SK-N-SH (cell line): ENCODE measurements around the gene OGFR. TPM values are rescaled to one million over a fixed set of nuclear protein-coding genes. Genes with fewer than 3 reads are reported as not detected.

Experiments
- CTCF ChIA-PET: fragments of 300-600, 350-600 bp; formaldehyde crosslinking; extraction: SDS; loops from one replicate; lab custom pipeline; 2021; lab: Yijun Ruan, JAX
- POLR2A ChIA-PET: fragments of 350-600 bp; sonication (Branson Sonifier 250); formaldehyde crosslinking; extraction: SDS; loops from one replicate; lab custom pipeline; 2020; ENCODE audit warnings: antibody characterized with exemption, inconsistent platforms; lab: Yijun Ruan, JAX
- DNase-seq: peaks from one replicate; pipeline ENCODE4 v3.0.0; 2012
- H2AFZ ChIP-seq: fragments of 200-600 bp; sonication (generic); 2 replicates; pipeline ENCODE4 v1.8.1; 2016; ENCODE audit warnings: antibody characterized with exemption, mild to moderate bottlenecking, low read depth
- H3F3A ChIP-seq: fragments of 200-600 bp; sonication (generic); replicated peaks from 2 replicates; pipeline ENCODE3; 2016; ENCODE audit warnings: antibody characterized with exemption, mild to moderate bottlenecking; ENCODE audit not compliant: insufficient read depth
- H3K27ac ChIP-seq, 2 experiments: fragments of 200-500 bp in 1 of 2; fragments of 200-600 bp in 1 of 2; sonication (Bioruptor generic) in 1 of 2; sonication (generic), shearing (Covaris generic) in 1 of 2; 2 replicates each; pipeline versions ENCODE4 v1.5.1 to v1.6.1; 2014 to 2016; ENCODE audit warnings: low read depth in 2 of 2, inconsistent platforms in 1 of 2, low read length in 1 of 2, mild to moderate bottlenecking in 1 of 2, mixed read lengths in 1 of 2
- H3K27me3 ChIP-seq: fragments of 200-600 bp; sonication (generic), shearing (Covaris generic); 2 replicates; pipeline ENCODE4 v1.6.1; 2016; ENCODE audit warnings: mixed run types; ENCODE audit not compliant: insufficient read depth
- H3K36me3 ChIP-seq, 2 experiments: fragments of 200-500 bp in 1 of 2; fragments of 200-600 bp in 1 of 2; sonication (Bioruptor generic) in 1 of 2; sonication (generic) in 1 of 2; replicated peaks in 1 of 2; 2 replicates each; pipeline versions ENCODE3 to v1.5.1; 2014 to 2016; ENCODE audit warnings: low read length in 1 of 2, mild to moderate bottlenecking in 1 of 2; ENCODE audit not compliant: insufficient read depth in 2 of 2, control insufficient read depth in 1 of 2
- H3K4me1 ChIP-seq, 2 experiments: fragments of 200-500 bp in 1 of 2; fragments of 200-600 bp in 1 of 2; sonication (Bioruptor generic) in 1 of 2; sonication (generic), shearing (Covaris generic) in 1 of 2; 2 replicates each; pipeline versions ENCODE4 v1.5.1 to v1.6.1; 2014 to 2016; ENCODE audit warnings: low read depth in 1 of 2, low read length in 1 of 2, mixed run types in 1 of 2; ENCODE audit not compliant: insufficient read depth in 2 of 2, control insufficient read depth in 1 of 2
- H3K4me2 ChIP-seq: fragments of 200-600 bp; sonication (generic), shearing (Covaris generic); 2 replicates; pipeline ENCODE4 v1.6.1; 2017; ENCODE audit warnings: mixed run types
- H3K4me3 ChIP-seq, 2 experiments: fragments of 200-500 bp in 1 of 2; fragments of 200-600 bp in 1 of 2; sonication (Bioruptor generic) in 1 of 2; sonication (generic), shearing (Covaris generic) in 1 of 2; 2 replicates each; pipeline versions ENCODE4 v1.5.1 to v1.8.1; 2014 to 2016; ENCODE audit warnings: low read depth in 2 of 2, inconsistent platforms in 1 of 2, low read length in 1 of 2, mild to moderate bottlenecking in 1 of 2, mixed read lengths in 1 of 2, moderate library complexity in 1 of 2
- H3K79me2 ChIP-seq: fragments of 200-600 bp; sonication (generic); 2 replicates; pipeline ENCODE4 v1.8.1; 2017; ENCODE audit warnings: mild to moderate bottlenecking; ENCODE audit not compliant: insufficient read depth
- H3K9ac ChIP-seq: fragments of 200-600 bp; sonication (generic); 2 replicates; pipeline ENCODE4 v1.6.1; 2017; ENCODE audit warnings: mixed run types
- H3K9me2 ChIP-seq: fragments of 200-600 bp; sonication (generic); 2 replicates; pipeline ENCODE4 v1.6.1; 2017; ENCODE audit warnings: mixed run types
- H3K9me3 ChIP-seq: fragments of 200-600 bp; sonication (generic); 2 replicates; pipeline ENCODE4 v1.6.1; 2017; ENCODE audit warnings: mixed run types, mild to moderate bottlenecking, moderate library complexity
- H4K20me1 ChIP-seq: fragments of 200-600 bp; sonication (generic); 2 replicates; pipeline ENCODE4 v1.6.1; 2017; ENCODE audit warnings: mild to moderate bottlenecking, mixed run types; ENCODE audit not compliant: insufficient read depth
- CHD2 ChIP-seq: fragments of 150-350 bp; IDR thresholded peaks from 2 replicates; pipeline ENCODE4 v1.6.1; 2018; ENCODE audit warnings: low read length; ENCODE audit not compliant: partially characterized antibody
- CTCF ChIP-seq: fragments of 200-600 bp; sonication (generic); IDR thresholded peaks from 2 replicates; pipeline ENCODE4 v1.6.1; 2017; ENCODE audit warnings: antibody characterized with exemption, mild to moderate bottlenecking, moderate library complexity
- GABPA ChIP-seq: IDR thresholded peaks from 2 replicates; pipeline ENCODE4 v1.4.0; 2012; ENCODE audit warnings: low read depth, mild to moderate bottlenecking
- GATA2 ChIP-seq: sonication (generic); formaldehyde crosslinking; IDR thresholded peaks from 2 replicates; pipeline ENCODE4 v1.5.0; 2020; ENCODE audit warnings: mild to moderate bottlenecking, missing genetic modification reagents
- JUND ChIP-seq: IDR thresholded peaks from 2 replicates; pipeline ENCODE4 v1.4.0; 2012
- MEF2A ChIP-seq: IDR thresholded peaks from 2 replicates; pipeline ENCODE4 v1.4.0; 2012; ENCODE audit warnings: low read depth, borderline replicate concordance
- MXI1 ChIP-seq: IDR thresholded peaks from 2 replicates; pipeline ENCODE4 v1.6.1; 2012; ENCODE audit warnings: mild to moderate bottlenecking, low read depth, low read length, improper control_type of control experiment
- NFIC ChIP-seq: IDR thresholded peaks from 2 replicates; pipeline ENCODE4 v1.4.0; 2012; ENCODE audit warnings: borderline replicate concordance
- NRF1 ChIP-seq: IDR thresholded peaks from 2 replicates; pipeline ENCODE4 v1.6.1; 2012; ENCODE audit warnings: low read depth, mild to moderate bottlenecking, low read length
- SIN3A ChIP-seq: IDR thresholded peaks from 2 replicates; pipeline ENCODE4 v1.6.1; 2012; ENCODE audit warnings: low read depth, mild to moderate bottlenecking, low read length, moderate library complexity, borderline replicate concordance
- TCF12 ChIP-seq: IDR thresholded peaks from 2 replicates; pipeline ENCODE4 v1.4.0; 2012
- TEAD4 ChIP-seq: IDR thresholded peaks from 2 replicates; pipeline ENCODE4 v1.4.0; 2012; ENCODE audit warnings: mild to moderate bottlenecking, borderline replicate concordance; ENCODE audit not compliant: insufficient read depth
- WGBS: methylation state at CpG from one replicate; pipeline ENCODE4 v1.1.6; 2017; ENCODE audit warnings: low lambda C conversion rate; 5-methylcytosine and 5-hydroxymethylcytosine counted together
- polyA plus RNA-seq, 3 experiments: library from polyadenylated mRNA; depleted of rRNA; stranded (reverse); fragments of >200 nt; gene quantifications; 2 replicates each; pipeline ENCODE4 v1.2.3, GENCODE V29; 2012
- TF ChIP-seq, protein P1 (sequence below): IDR thresholded peaks from 2 replicates; pipeline ENCODE4; 2012
- TF ChIP-seq, protein P2 (sequence below): IDR thresholded peaks from 2 replicates; pipeline ENCODE4 v1.4.0; 2012; ENCODE audit warnings: low read depth

The OGFR gene
- polyA plus RNA-seq, 1 of the 3 experiments (the other 2 are of a cell fraction) = 60.8 TPM

- no peak for TF ChIP-seq CTCF
- TF ChIP-seq CHD2 = no peak
- no peak for TF ChIP-seq NFIC
Measured at GRCh38 chr20:62796699-62797491, 7.7 kb upstream of the OGFR start (continued).

DNA sequence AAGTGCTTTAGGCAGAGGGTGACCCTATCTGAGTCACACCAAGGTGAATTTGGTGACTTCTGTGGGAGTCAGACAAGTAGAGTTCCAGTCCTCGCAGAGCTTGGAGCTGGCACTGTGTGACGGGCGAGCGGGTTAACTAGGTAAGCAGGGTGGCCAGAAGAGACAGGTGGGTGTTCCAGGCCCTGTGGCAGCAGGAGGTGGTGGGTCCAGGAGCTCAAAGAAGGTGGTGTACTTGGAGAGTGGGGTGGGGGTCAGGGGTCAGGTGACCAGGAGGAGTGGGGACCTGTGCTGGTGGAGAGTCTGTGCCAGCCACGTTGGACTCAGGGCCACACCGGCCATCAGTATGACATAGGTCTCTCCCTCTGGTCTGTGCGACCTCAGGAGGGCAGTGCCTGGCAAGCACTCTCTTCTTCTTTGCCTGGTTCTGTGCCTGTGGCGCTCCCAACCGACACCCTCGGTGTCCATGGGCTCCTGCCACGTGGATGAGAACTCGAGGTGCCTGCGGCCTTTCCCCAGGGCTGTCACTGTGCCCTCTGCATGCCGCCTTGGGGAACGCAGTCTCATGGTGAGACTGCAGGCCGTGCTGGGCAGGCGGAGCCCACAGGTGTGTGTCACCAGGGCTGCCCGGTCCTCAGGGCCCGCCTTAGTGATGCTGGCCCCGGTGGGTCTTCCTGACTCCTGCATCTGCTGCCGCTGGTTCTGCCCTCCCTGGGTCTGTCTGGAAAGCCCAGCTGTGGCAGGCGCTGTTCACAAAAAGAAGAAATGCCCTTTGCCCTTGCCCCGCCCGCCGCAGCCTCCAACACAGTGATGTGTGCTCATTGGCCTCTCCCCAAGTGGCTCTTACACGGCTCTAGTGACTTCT, 6.7 kb upstream of the OGFR start:
- Histone ChIP-seq H3K79me2 (peaks cover 17% of the 10 kb centered on the region), H3K9ac (no peak overlapping the region; the same call in 1 of the 2 replicates)
- 88% methylated on average over 18 of the region's 26 CpGs for whole genome bisulfite sequencing
- no peak for TF ChIP-seq TEAD4
- no peak for TF ChIP-seq GATA2
- no peak for TF ChIP-seq MXI1
- TF ChIP-seq GABPA = no peak
- TF ChIP-seq, all 33 proteins: peak for 0
- Histone ChIP-seq H2AFZ (no peak overlapping the region), H3K36me3 (peaks cover 19 to 35% of the 10 kb centered on the region in 2 experiments), H3K4me1 (peaks cover 19% of the 10 kb centered on the region in 2 experiments; a peak in 2 of 4 replicates), H3K27ac (no peak overlapping the region), H3K4me2 (peak overlapping the region; percentile 97), H3K9me2 (no peaks in the 10 kb centered on the region), H3F3A (peaks cover 15% of the 10 kb centered on the region), H3K27me3 (no peaks in the 10 kb centered on the region), H3K4me3 (peak overlapping the region; percentile 64 to 66; a peak in 3 of 4 replicates), H3K9me3 (no peaks in the 10 kb centered on the region), H4K20me1 (0 out of 2 replicates have a peak, but pooled peaks cover 8% of the 10 kb centered on the region)
- DNase-seq = no peak
- ChIA-PET POLR2A (no interaction called here), CTCF (interaction anchor here (0.6 to 1.0 kb wide), 4 partner anchors 10 to 181 kb away, joined by 3 to 4 read pairs (median 3); no protein-coding TSS in a partner anchor)

GRCh38 chr20:62799036-62799435, 5.6 kb upstream of the OGFR start:
- no peak for DNase-seq
- peaks cover 17% of the 10 kb centered on the region for H3K79me2 ChIP-seq
- WGBS = 90% methylated on average over 7 of the region's 8 CpGs
- no peak overlapping the region for H3K4me3 ChIP-seq
- no peak for TF ChIP-seq MEF2A
- TF ChIP-seq NRF1 = no peak
- TF ChIP-seq JUND = no peak
- no peak for TF ChIP-seq SIN3A
- TF ChIP-seq, protein P1, sequence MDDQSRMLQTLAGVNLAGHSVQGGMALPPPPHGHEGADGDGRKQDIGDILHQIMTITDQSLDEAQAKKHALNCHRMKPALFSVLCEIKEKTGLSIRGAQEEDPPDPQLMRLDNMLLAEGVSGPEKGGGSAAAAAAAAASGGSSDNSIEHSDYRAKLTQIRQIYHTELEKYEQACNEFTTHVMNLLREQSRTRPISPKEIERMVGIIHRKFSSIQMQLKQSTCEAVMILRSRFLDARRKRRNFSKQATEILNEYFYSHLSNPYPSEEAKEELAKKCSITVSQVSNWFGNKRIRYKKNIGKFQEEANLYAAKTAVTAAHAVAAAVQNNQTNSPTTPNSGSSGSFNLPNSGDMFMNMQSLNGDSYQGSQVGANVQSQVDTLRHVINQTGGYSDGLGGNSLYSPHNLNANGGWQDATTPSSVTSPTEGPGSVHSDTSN = no peak
- TF ChIP-seq TCF12 = no peak
- TF ChIP-seq, protein P2, sequence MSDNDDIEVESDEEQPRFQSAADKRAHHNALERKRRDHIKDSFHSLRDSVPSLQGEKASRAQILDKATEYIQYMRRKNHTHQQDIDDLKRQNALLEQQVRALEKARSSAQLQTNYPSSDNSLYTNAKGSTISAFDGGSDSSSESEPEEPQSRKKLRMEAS = no peak
- no peak overlapping the region for H3K27ac ChIP-seq
- H3K27me3 ChIP-seq = no peaks in the 10 kb centered on the region
- peaks cover 19 to 35% of the 10 kb centered on the region in 2 experiments for H3K36me3 ChIP-seq
- peaks cover 13 to 16% of the 10 kb centered on the region in 2 experiments; a peak in 2 of 4 replicates for H3K4me1 ChIP-seq
- 0 out of 2 replicates have a peak, but pooled peaks cover 8% of the 10 kb centered on the region for H4K20me1 ChIP-seq
- no peak overlapping the region for H3K9ac ChIP-seq
- no peak overlapping the region for H2AFZ ChIP-seq
- CTCF ChIA-PET = interaction anchor here (1.3 kb wide), 1 partner anchor 183 kb away, joined by 3 read pairs; no protein-coding TSS in a partner anchor
- H3K9me3 ChIP-seq = no peaks in the 10 kb centered on the region
- H3K9me2 ChIP-seq = no peaks in the 10 kb centered on the region
- H3K4me2 ChIP-seq = no peak overlapping the region
- POLR2A ChIA-PET = no interaction called here
- peaks cover 24% of the 10 kb centered on the region for H3F3A ChIP-seq
